Hematopoietic multipotent progenitor cell treated with erythropoietin and hydrocortisone succinate and interleukin-3 and kit ligand, for 6 days (in vitro differentiated cells): ENCODE data around the gene RNF167.
A peak's percentile ranks its signal among the peaks of the same experiment; 100 is the strongest.

Experiments
- DNase-seq: peaks from one replicate; pipeline ENCODE4 v3.0.0-alpha.2; 2015

The RNF167 gene

DNA sequence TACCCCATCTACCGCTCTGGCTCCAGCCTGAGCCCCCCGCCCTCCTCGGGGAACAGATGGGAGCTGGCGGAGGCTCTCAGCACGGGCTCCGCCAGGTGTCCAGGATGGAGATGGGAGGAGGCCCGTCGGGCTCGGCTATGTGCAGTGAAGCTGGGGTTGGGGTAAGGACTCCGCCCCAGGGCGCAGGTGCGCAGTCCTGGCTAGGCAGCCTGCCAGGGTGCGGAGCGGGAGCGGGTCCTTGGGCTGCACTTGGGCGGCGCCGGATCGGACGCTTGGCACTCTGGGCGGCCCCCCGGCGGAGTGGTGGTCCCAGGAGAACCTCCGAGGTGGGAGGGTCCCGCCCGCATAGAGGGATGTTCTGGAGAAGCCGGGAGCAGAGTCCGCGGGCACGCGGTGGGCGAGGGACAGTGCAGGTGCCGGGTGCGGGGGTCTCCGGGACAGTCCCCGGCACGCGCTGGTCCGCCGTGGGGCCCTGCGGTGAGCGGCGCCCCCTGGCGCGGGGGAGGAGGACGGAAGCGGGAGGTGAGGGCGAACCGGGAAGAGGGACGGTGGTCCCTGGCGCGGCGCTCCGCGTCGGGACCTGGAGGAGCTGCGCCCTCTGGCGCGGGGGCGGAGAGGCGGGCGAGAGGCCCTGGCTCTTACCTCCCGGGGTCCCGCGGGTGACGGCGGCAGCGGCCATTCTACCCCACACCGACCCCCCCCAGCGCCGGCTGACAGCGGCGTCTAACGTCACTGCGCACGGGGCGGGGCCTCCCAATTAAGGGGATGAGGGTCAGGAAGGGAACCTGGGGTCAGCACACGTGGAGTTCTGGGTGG lies 47.1 kb downstream of the RNF167 start, which contains the start of gene CAMTA2:
TSS of gene CAMTA2 (minus strand) at position 725 of the 816 bp plus-strand sequence. CDS start 1,453 bp downstream, outside the sequence.
- peak; percentile 90 for DNase-seq

DNA sequence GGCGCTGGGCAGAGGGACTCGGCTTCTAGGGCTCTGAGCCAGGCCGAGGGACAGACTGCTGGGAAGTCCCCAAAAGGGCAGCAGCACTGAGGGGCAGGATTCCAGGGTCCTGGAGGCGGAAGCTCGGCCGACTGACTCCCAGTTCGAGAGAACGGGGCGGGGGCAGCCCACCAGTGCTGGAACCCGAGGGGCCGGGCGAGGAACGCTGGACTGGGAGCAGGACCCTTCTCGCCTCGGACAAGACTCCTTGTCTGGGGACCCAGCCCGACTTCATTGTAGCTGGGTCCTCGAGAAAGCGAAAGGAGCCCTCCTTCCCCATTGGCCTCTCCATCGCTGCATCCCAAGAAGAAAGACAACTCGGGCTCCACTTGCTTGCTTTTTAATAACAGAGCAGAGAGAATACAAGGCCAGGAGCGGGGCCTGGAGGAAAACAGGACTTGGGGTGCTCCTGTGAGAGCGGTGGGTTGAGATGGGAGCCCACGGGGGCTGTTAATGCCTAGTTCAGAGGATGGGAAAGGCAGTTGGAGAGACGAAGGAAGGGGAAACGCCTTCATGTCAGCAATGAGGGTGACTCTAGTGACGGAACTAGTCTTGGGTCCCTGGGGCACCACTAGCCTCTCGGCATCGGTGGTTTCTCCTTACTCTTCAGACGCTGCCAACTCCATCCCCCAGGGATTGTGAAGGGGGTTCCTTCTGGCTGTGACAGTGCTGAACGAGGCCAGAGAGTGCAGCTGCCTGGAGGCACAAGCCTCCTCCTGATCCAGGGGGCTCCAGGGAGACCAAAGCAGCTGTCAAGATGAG lies 47.9 kb downstream of the RNF167 start:
- peak; percentile 41 for DNase-seq

DNA sequence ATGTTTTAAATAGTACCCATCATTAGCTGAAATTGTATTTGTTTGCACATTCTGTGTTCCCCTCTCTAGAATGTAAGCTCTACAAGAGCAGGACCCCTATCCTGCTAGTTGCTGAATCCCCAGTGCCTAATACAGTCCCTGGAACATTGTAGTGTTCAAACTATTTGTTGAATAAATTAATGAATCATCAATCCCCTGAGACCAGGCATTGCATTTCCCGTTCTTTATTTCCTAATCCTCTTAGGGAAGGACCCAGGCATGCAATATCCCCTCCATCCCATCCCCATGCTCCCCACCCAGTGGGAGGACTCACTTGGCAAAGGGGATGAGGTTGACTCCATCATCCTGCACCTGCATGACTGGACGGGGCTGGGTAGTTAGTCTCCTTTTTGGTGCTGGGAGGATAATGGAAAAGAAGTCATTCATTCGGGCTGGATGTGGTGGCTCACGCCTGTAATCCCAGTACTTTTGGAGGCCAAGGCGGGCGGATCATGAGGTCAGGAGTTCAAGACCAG lies 54.1 kb downstream of the RNF167 start:
- no peak for DNase-seq
